HFFc6 (cell line): ENCODE data around the gene RNU7-1. TPM values are rescaled to one million over a fixed set of nuclear protein-coding genes. Genes with fewer than 3 reads are reported as not detected.

Source experiments
- DNase-seq: peaks from one replicate; pipeline ENCODE4 v3.0.0-alpha.2; 2018
- H3K27ac Mint-ChIP-seq: 2 replicates; pipeline ENCODE4 v1.8.0; 2020; ENCODE audit warnings: mild to moderate bottlenecking, mixed read lengths
- H3K27me3 Mint-ChIP-seq: 2 replicates; pipeline ENCODE4 v1.8.0; 2021; ENCODE audit warnings: mild to moderate bottlenecking, moderate library complexity, mixed read lengths; ENCODE audit not compliant: insufficient read depth
- H3K36me3 Mint-ChIP-seq: 2 replicates; pipeline ENCODE4 v1.8.0; 2021; ENCODE audit warnings: low read depth, mixed read lengths
- H3K4me1 Mint-ChIP-seq: 2 replicates; pipeline ENCODE4 v1.8.0; 2020; ENCODE audit warnings: low read depth, mixed read lengths
- H3K4me3 Mint-ChIP-seq: 2 replicates; pipeline ENCODE4 v1.8.0; 2020; ENCODE audit warnings: mild to moderate bottlenecking, moderate library complexity, mixed read lengths
- H3K9me3 Mint-ChIP-seq: 2 replicates; pipeline ENCODE4 v1.8.0; 2020; ENCODE audit warnings: mild to moderate bottlenecking, mixed read lengths
- CTCF ChIP-seq: fragments of 200-600 bp; sonication (generic); IDR thresholded peaks from 2 replicates; pipeline ENCODE4 v1.5.0; 2021; ENCODE audit warnings: antibody characterized with exemption, mild to moderate bottlenecking
- total RNA-seq, 6 experiments: library from RNA; stranded (reverse); fragmentation: NEBNext Ultra II Directional; extraction: Animal tissue kit (Norgen Biotek cat#: 25700); gene quantifications; 2 replicates in 1 of 6; 3 replicates in 5 of 6; pipeline ENCODE4 v1.2.3, GENCODE V29; 2021

The RNU7-1 gene
- total RNA-seq, 6 experiments from 2014 or later = not detected

GRCh38 chr12:6975297-6976032, 31.8 kb downstream of the RNU7-1 start:
- no peak overlapping the region for H3K4me3 Mint-ChIP-seq
- no peak overlapping the region for H3K27ac Mint-ChIP-seq
- H3K27me3 Mint-ChIP-seq = peaks cover 7% of the 10 kb centered on the region
- TF ChIP-seq CTCF = no peak
- H3K4me1 Mint-ChIP-seq = peaks cover 20% of the 10 kb centered on the region
- H3K36me3 Mint-ChIP-seq = peaks cover 24% of the 10 kb centered on the region
- H3K9me3 Mint-ChIP-seq = no peaks in the 10 kb centered on the region
- no peak for DNase-seq

GRCh38 chr12:6977653-6978052, 34.0 kb downstream of the RNU7-1 start:
- no peak overlapping the region for H3K4me3 Mint-ChIP-seq
- H3K9me3 Mint-ChIP-seq = no peaks in the 10 kb centered on the region
- DNase-seq = no peak
- TF ChIP-seq CTCF = no peak
- peaks cover 8% of the 10 kb centered on the region for H3K4me1 Mint-ChIP-seq
- no peak overlapping the region for H3K27ac Mint-ChIP-seq
- H3K27me3 Mint-ChIP-seq = peaks cover 3% of the 10 kb centered on the region; the same call in 1 of the 2 replicates
- H3K36me3 Mint-ChIP-seq = peaks cover 12% of the 10 kb centered on the region

- TF ChIP-seq CTCF = no peak
- Mint-ChIP-seq H3K27me3 (0 out of 2 replicates have a peak, but pooled peaks cover 1% of the 10 kb centered on the region), H3K4me3 (no peak overlapping the region), H3K27ac (no peak overlapping the region), H3K4me1 (0 out of 2 replicates have a peak, but pooled peaks cover 4% of the 10 kb centered on the region), H3K36me3 (peaks cover 16% of the 10 kb centered on the region), H3K9me3 (no peaks in the 10 kb centered on the region)
- DNase-seq = no peak
Measured at GRCh38 chr12:6978188-6978587, 34.6 kb downstream of the RNU7-1 start.

- H3K4me3 Mint-ChIP-seq = no peak overlapping the region
- DNase-seq = no peak
- H3K27ac Mint-ChIP-seq = no peak overlapping the region
- 0 out of 2 replicates have a peak, but pooled peaks cover 4% of the 10 kb centered on the region for H3K4me1 Mint-ChIP-seq
- no peak for TF ChIP-seq CTCF
- H3K36me3 Mint-ChIP-seq = peaks cover 13% of the 10 kb centered on the region
- H3K27me3 Mint-ChIP-seq = 0 out of 2 replicates have a peak, but pooled peaks cover 1% of the 10 kb centered on the region
- no peaks in the 10 kb centered on the region for H3K9me3 Mint-ChIP-seq
Measured at GRCh38 chr12:6978611-6979011, 35.0 kb downstream of the RNU7-1 start.

- peaks cover 9% of the 10 kb centered on the region for H3K36me3 Mint-ChIP-seq
- no peak for DNase-seq
- H3K4me3 Mint-ChIP-seq = no peak overlapping the region
- H3K27me3 Mint-ChIP-seq = 0 out of 2 replicates have a peak, but pooled peaks cover 1% of the 10 kb centered on the region
- no peak for TF ChIP-seq CTCF
- H3K4me1 Mint-ChIP-seq = no peaks in the 10 kb centered on the region
- H3K9me3 Mint-ChIP-seq = no peaks in the 10 kb centered on the region
- no peak overlapping the region for H3K27ac Mint-ChIP-seq
Measured at GRCh38 chr12:6979021-6979420, 35.4 kb downstream of the RNU7-1 start.
